Breast epithelium (tissue), 4 donors: Measurements from ENCODE around the gene HGF. TPM values are rescaled to one million over a fixed set of nuclear protein-coding genes. Genes with fewer than 3 reads are reported as not detected.
"Not testable (repeated sequence)": the region's sequence is repeated elsewhere in the genome, so short reads cannot be mapped to it uniquely, and the experiment has no call there.

Experiments used
- DNase-seq, 2 donors: peaks; one replicate each; pipeline ENCODE4 v3.0.0-alpha.2; 2019; ENCODE audit warnings: low spot score in 2 of 2
- H3K27ac ChIP-seq, 2 donors: fragments of 200-600 bp; sonication (generic) in 1 of 2; one replicate each; pipeline ENCODE4 v1.5.1; 2016 to 2019; ENCODE audit warnings: mild to moderate bottlenecking in 1 of 2
- H3K27me3 ChIP-seq, 2 donors: fragments of 200-600 bp; sonication (generic) in 1 of 2; one replicate each; pipeline versions ENCODE4 v1.5.1 to v1.6.0; 2017 to 2019; ENCODE audit warnings: control low read depth in 1 of 2, mild to moderate bottlenecking in 1 of 2
- H3K36me3 ChIP-seq: fragments of 200-600 bp; one replicate; pipeline ENCODE4 v1.5.1; 2019
- H3K4me1 ChIP-seq, 2 donors: fragments of 200-600 bp; sonication (generic); one replicate each; pipeline ENCODE4 v1.5.1; 2016 to 2019; ENCODE audit warnings: control low read depth in 1 of 2
- H3K4me3 ChIP-seq, 3 donors: fragments of 200-600 bp; sonication (generic); 1 replicate in 2 of 3; 2 replicates in 1 of 3; pipeline ENCODE4 v1.5.1; 2016 to 2019; ENCODE audit warnings: mild to moderate bottlenecking in 3 of 3, moderate library complexity in 2 of 3
- H3K9me3 ChIP-seq, 2 donors: fragments of 200-600 bp; sonication (generic) in 1 of 2; one replicate each; pipeline ENCODE4 v1.5.1; 2016 to 2019; ENCODE audit warnings: control low read depth in 1 of 2
- POLR2A ChIP-seq: fragments of 450-650 bp; IDR thresholded peaks from one replicate; pipeline ENCODE4 v1.6.1; 2016; ENCODE audit warnings: antibody characterized with exemption, mild to moderate bottlenecking, moderate library complexity
- POLR2AphosphoS5 ChIP-seq, 3 donors: sonication (generic); formaldehyde crosslinking; IDR thresholded peaks; one replicate each; pipeline ENCODE4 v1.6.1; 2017; ENCODE audit warnings: antibody characterized with exemption in 3 of 3
- intact Hi-C: fragments of 100-400 bp; cut with DNase I; formaldehyde crosslinking; loops from one replicate; pipeline ENCODE4 v1.15.1; 2023; ENCODE audit warnings: low total_unique reads
- total RNA-seq, 3 donors: library from RNA; depleted of rRNA; stranded (reverse); fragments of >200 nt; gene quantifications; one replicate each; pipeline ENCODE4 v1.1.0, GENCODE V29; 2016
- TF ChIP-seq, protein P1 (sequence below), 3 donors: fragments of 450-650 bp; IDR thresholded peaks; one replicate each; pipeline ENCODE4 v1.5.1; 2016 to 2017; ENCODE audit warnings: antibody characterized with exemption in 3 of 3, mild to moderate bottlenecking in 3 of 3, moderate library complexity in 3 of 3

Gene HGF
- total RNA-seq, 3 donors from 2014 or later: 8.5 to 15.7 (median 8.6) TPM

DNA sequence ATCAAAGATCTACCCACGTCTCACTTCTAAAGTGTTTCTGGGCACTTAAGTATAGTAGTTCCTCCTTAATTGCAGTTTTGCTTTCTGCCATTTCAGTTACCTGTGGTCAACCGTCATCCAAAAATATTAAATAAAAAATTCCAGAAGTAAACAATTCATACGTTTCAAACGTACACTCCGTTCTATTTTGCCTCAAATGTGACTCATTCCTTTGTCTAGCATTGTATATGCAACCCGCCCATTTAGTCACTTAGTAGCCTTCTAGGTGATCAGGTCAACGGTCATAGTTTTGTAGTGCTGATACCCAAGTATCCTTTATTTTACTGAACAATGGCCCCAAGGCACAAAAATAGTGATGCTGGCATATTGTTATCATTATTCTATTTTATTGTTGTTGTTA, 33.8 kb downstream of the HGF start:
- Histone ChIP-seq H3K27ac (no peak overlapping the region), H3K4me1 (no peaks in the 10 kb centered on the region), H3K36me3 (no peaks in the 10 kb centered on the region), H3K9me3 (no peaks in the 10 kb centered on the region), H3K27me3 (no peaks in the 10 kb centered on the region), H3K4me3 (no peak overlapping the region)
- intact Hi-C loops: no loop called here
- no peak for DNase-seq
- TF ChIP-seq POLR2AphosphoS5 (IDR thresholded peaks at IDR 0.05): no peak
- TF ChIP-seq POLR2A: no peak
- TF ChIP-seq, protein P1, sequence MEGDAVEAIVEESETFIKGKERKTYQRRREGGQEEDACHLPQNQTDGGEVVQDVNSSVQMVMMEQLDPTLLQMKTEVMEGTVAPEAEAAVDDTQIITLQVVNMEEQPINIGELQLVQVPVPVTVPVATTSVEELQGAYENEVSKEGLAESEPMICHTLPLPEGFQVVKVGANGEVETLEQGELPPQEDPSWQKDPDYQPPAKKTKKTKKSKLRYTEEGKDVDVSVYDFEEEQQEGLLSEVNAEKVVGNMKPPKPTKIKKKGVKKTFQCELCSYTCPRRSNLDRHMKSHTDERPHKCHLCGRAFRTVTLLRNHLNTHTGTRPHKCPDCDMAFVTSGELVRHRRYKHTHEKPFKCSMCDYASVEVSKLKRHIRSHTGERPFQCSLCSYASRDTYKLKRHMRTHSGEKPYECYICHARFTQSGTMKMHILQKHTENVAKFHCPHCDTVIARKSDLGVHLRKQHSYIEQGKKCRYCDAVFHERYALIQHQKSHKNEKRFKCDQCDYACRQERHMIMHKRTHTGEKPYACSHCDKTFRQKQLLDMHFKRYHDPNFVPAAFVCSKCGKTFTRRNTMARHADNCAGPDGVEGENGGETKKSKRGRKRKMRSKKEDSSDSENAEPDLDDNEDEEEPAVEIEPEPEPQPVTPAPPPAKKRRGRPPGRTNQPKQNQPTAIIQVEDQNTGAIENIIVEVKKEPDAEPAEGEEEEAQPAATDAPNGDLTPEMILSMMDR (IDR thresholded peaks at IDR 0.05): no peak

DNA sequence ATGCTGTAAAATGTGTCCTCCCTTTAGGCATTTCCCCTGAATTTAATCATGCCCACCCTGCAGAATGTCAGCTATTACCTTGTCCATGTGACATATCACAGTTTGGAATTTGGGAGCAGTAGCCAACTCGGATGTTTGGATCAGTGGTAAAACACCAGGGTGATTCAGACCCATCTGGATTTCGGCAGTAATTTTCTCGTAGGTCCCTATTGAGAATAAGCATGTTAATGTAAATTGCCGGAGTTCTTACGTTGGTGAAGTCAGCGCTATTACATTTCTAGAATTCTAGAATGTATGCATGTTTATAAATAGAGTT, 44.1 kb downstream of the HGF start:
- Histone ChIP-seq H3K4me3 (no peak overlapping the region), H3K27ac (no peak overlapping the region), H3K4me1 (no peaks in the 10 kb centered on the region), H3K27me3 (no peaks in the 10 kb centered on the region), H3K9me3 (no peaks in the 10 kb centered on the region), H3K36me3 (no peaks in the 10 kb centered on the region)
- intact Hi-C loops: no loop called here
- no peak for DNase-seq
- TF ChIP-seq, protein P1 (IDR thresholded peaks at IDR 0.05): no peak
- TF ChIP-seq POLR2A (no peak), POLR2AphosphoS5 (IDR thresholded peaks at IDR 0.05) (no peak)

DNA sequence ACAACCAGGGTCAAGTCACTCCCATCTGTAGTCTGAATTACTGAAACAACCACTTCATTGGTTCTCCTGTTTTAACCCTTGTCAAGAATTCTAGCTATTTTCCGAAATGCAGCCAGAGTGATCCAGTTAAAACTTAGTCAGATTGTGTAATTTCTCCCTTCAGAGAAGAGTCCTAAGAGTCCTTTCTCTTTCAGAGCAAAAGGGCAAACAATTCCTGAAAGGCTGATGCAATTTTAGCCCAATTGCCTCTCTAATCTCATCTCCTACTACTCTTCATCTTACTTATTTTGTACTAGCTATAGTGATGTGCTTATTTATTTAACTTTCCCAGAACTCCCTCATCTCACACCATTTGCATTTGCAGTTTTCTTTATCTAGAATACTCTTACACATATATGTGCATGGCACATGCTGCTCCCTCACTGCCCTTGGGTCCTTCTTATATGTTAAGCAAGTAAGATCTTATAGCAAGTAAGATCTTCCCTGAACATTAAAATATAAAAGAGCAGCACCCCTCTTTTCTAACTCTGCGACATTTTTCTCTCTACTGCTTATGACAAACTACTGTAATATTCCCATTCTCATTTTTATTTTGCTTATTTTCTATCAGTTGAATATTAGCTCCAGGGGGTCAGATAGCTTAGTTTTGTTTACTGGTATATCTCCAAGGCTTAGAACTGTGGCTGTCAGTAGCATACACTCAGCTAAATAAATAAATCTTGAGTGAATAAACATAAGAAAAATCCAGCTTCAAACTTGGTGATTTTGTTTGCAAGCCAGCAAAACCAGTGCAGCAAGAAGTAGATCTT, 44.6 kb downstream of the HGF start:
- Histone ChIP-seq H3K27ac (no peak overlapping the region), H3K4me3 (no peak overlapping the region), H3K9me3 (no peaks in the 10 kb centered on the region), H3K4me1 (no peaks in the 10 kb centered on the region), H3K36me3 (no peaks in the 10 kb centered on the region), H3K27me3 (no peaks in the 10 kb centered on the region)
- TF ChIP-seq POLR2AphosphoS5 (IDR thresholded peaks at IDR 0.05) (no peak), POLR2A (no peak)
- TF ChIP-seq, protein P1 (IDR thresholded peaks at IDR 0.05): no peak
- no peak for DNase-seq
- intact Hi-C loops: no loop called here

DNA sequence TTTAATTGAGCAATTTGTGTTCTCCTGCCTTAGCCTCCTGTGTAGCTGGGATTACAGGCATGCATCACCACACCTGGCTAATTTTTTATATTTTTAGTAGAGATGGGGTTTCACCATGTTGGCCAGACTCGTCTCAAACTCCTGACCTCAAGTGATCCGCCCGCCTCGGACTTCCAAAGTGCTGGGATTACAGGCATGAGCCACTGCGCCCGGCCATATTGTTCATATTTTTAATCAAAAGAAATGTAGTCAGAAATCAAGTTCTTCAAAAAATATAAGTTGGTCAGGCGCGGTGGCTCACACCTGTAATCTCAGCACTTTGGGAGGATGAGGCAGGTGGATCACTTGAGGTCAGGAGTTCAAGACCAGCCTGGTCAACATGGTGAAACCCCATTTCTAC, 47.6 kb downstream of the HGF start:
- H3K9me3 ChIP-seq, intact Hi-C loops, H3K4me3 ChIP-seq, H3K27me3 ChIP-seq, H3K36me3 ChIP-seq, H3K4me1 ChIP-seq, H3K27ac ChIP-seq, DNase-seq: not testable (repeated sequence)

DNA sequence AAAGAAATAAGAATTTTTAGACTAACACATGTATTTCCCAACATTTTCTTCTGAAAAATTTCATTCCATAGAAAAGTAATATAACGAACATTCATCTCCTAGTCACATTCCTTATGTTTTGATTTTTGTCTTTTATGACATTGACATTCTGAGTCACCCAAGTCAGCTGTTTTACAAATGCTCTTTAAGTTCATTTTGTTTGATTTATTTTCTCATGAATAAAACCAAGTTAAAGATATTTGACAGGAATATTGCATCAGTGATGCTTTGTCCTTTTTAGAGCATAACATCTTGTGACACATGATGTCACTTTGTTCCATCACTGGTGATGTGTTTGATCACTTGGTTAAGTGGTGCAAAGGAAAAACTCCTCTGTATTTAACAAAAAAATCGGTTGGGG, 48.4 kb downstream of the HGF start:
- H3K27me3 ChIP-seq: no peaks in the 10 kb centered on the region
- no peak overlapping the region for H3K4me3 ChIP-seq
- no peak for DNase-seq
- no peaks in the 10 kb centered on the region for H3K36me3 ChIP-seq
- no peaks in the 10 kb centered on the region for H3K4me1 ChIP-seq
- intact Hi-C loops: no loop called here
- TF ChIP-seq, protein P1 (IDR thresholded peaks at IDR 0.05): no peak
- TF ChIP-seq POLR2AphosphoS5 (IDR thresholded peaks at IDR 0.05): no peak
- no peak for TF ChIP-seq POLR2A
- no peaks in the 10 kb centered on the region for H3K9me3 ChIP-seq
- H3K27ac ChIP-seq: no peak overlapping the region

DNA sequence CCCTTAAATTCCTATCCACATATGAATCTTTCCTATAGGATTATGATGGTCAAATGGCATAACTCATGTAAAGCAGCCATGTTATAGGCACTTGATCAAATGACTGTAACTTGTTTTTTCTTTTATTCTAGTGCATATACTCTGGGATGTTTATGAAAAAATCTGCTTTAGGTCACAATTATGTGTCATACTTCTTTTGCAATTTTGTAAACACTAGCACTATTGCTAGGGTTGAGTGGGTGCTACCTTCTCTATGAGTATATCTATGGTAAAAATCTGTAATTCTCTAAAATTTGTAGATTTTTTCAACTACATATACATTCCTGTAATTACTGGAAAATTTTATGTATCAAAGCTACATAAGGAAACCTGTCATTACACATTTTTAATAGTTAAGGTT, 50.0 kb downstream of the HGF start:
- H3K4me3 ChIP-seq: no peak overlapping the region
- intact Hi-C loops: loop anchor here (5.0 kb wide), 1 partner anchor 1343 kb away; no protein-coding TSS in a partner anchor
- no peaks in the 10 kb centered on the region for H3K4me1 ChIP-seq
- no peaks in the 10 kb centered on the region for H3K9me3 ChIP-seq
- no peak for DNase-seq
- no peaks in the 10 kb centered on the region for H3K27me3 ChIP-seq
- no peak overlapping the region for H3K27ac ChIP-seq
- TF ChIP-seq POLR2A: no peak
- TF ChIP-seq, protein P1 (IDR thresholded peaks at IDR 0.05): no peak
- TF ChIP-seq POLR2AphosphoS5 (IDR thresholded peaks at IDR 0.05): no peak
- no peaks in the 10 kb centered on the region for H3K36me3 ChIP-seq
